ENCODE data around the gene PDZD2. TPM values are rescaled to one million over a fixed set of nuclear protein-coding genes. Genes with fewer than 3 reads are reported as not detected.

The PDZD2 gene
- polyA plus RNA-seq, 1 donor from 2014 or later: 3.1 TPM

GRCh38 chr5:31995714-31996113 lies 356.8 kb downstream of the PDZD2 start:
- no peaks in the 10 kb centered on the region for H4K20me1 ChIP-seq (ENCODE audit: insufficient read depth)
- H3K27me3 ChIP-seq (ENCODE audit: insufficient read depth, low read depth, low read length): no peaks in the 10 kb centered on the region
- H3K36me3 ChIP-seq (ENCODE audit: insufficient read depth, low read length): no peaks in the 10 kb centered on the region
- H2AFZ ChIP-seq (ENCODE audit: low read depth, low read length): no peak overlapping the region
- no peak overlapping the region for H3K4me2 ChIP-seq (ENCODE audit: low read length)
- H3F3A ChIP-seq (ENCODE audit: insufficient read depth, low read length, poor library complexity, severe bottlenecking): no peaks in the 10 kb centered on the region
- no peak overlapping the region for H3K27ac ChIP-seq (ENCODE audit: low read length)
- no peaks in the 10 kb centered on the region for H3K9me2 ChIP-seq (ENCODE audit: insufficient read depth, low read length)
- H3K4me3 ChIP-seq (ENCODE audit: low read length): no peak overlapping the region
- H3K9me3 ChIP-seq (ENCODE audit: low read length): no peaks in the 10 kb centered on the region
- no peak overlapping the region for H3K9ac ChIP-seq (ENCODE audit: low read length)
- TF ChIP-seq REST (IDR thresholded peaks at IDR 0.05; ENCODE audit: borderline replicate concordance): no peak
- TF ChIP-seq EZH2 (IDR thresholded peaks at IDR 0.05; ENCODE audit: borderline replicate concordance, insufficient read depth, low read length, poor library complexity, severe bottlenecking): no peak
- TF ChIP-seq TAF1 (IDR thresholded peaks at IDR 0.05; ENCODE audit: low read depth): no peak
- no peak for TF ChIP-seq POLR2AphosphoS5 (IDR thresholded peaks at IDR 0.05)
- TF ChIP-seq EP300 (conservative IDR thresholded peaks at IDR 0.05; ENCODE audit: poor library complexity, severe bottlenecking): no peak
- no peak for TF ChIP-seq MXI1 (conservative IDR thresholded peaks at IDR 0.05; ENCODE audit: poor library complexity, severe bottlenecking)
- TF ChIP-seq SMC3 (conservative IDR thresholded peaks at IDR 0.05; ENCODE audit: poor library complexity): no peak
- no peak for TF ChIP-seq RAD21 (conservative IDR thresholded peaks at IDR 0.05)
- TF ChIP-seq, protein P1, sequence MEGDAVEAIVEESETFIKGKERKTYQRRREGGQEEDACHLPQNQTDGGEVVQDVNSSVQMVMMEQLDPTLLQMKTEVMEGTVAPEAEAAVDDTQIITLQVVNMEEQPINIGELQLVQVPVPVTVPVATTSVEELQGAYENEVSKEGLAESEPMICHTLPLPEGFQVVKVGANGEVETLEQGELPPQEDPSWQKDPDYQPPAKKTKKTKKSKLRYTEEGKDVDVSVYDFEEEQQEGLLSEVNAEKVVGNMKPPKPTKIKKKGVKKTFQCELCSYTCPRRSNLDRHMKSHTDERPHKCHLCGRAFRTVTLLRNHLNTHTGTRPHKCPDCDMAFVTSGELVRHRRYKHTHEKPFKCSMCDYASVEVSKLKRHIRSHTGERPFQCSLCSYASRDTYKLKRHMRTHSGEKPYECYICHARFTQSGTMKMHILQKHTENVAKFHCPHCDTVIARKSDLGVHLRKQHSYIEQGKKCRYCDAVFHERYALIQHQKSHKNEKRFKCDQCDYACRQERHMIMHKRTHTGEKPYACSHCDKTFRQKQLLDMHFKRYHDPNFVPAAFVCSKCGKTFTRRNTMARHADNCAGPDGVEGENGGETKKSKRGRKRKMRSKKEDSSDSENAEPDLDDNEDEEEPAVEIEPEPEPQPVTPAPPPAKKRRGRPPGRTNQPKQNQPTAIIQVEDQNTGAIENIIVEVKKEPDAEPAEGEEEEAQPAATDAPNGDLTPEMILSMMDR (IDR thresholded peaks at IDR 0.05; ENCODE audit: poor library complexity, severe bottlenecking): no peak
- H3K79me2 ChIP-seq (replicated peaks; ENCODE audit: insufficient read depth, low read length): no peaks in the 10 kb centered on the region

GRCh38 chr5:31996909-31997308 lies 358.0 kb downstream of the PDZD2 start:
- no peak overlapping the region for H3K4me3 ChIP-seq (ENCODE audit: low read length)
- H3K36me3 ChIP-seq (ENCODE audit: insufficient read depth, low read length): no peaks in the 10 kb centered on the region
- H3K79me2 ChIP-seq (replicated peaks; ENCODE audit: insufficient read depth, low read length): no peaks in the 10 kb centered on the region
- H3K4me2 ChIP-seq (ENCODE audit: low read length): no peak overlapping the region
- no peak for TF ChIP-seq MXI1 (conservative IDR thresholded peaks at IDR 0.05; ENCODE audit: poor library complexity, severe bottlenecking)
- no peak for TF ChIP-seq POLR2AphosphoS5 (IDR thresholded peaks at IDR 0.05)
- TF ChIP-seq RAD21 (conservative IDR thresholded peaks at IDR 0.05): no peak
- TF ChIP-seq EP300 (conservative IDR thresholded peaks at IDR 0.05; ENCODE audit: poor library complexity, severe bottlenecking): no peak
- TF ChIP-seq, protein P1 (IDR thresholded peaks at IDR 0.05; ENCODE audit: poor library complexity, severe bottlenecking): no peak
- no peak for TF ChIP-seq TAF1 (IDR thresholded peaks at IDR 0.05; ENCODE audit: low read depth)
- no peak for TF ChIP-seq REST (IDR thresholded peaks at IDR 0.05; ENCODE audit: borderline replicate concordance)
- no peak for TF ChIP-seq SMC3 (conservative IDR thresholded peaks at IDR 0.05; ENCODE audit: poor library complexity)
- no peak for TF ChIP-seq EZH2 (IDR thresholded peaks at IDR 0.05; ENCODE audit: borderline replicate concordance, insufficient read depth, low read length, poor library complexity, severe bottlenecking)
- no peaks in the 10 kb centered on the region for H3K9me2 ChIP-seq (ENCODE audit: insufficient read depth, low read length)
- no peaks in the 10 kb centered on the region for H3K27me3 ChIP-seq (ENCODE audit: insufficient read depth, low read depth, low read length)
- H3K9ac ChIP-seq (ENCODE audit: low read length): no peak overlapping the region
- H2AFZ ChIP-seq (ENCODE audit: low read depth, low read length): no peak overlapping the region
- no peak overlapping the region for H3K27ac ChIP-seq (ENCODE audit: low read length)
- H3K9me3 ChIP-seq (ENCODE audit: low read length): no peaks in the 10 kb centered on the region
- H4K20me1 ChIP-seq (ENCODE audit: insufficient read depth): no peaks in the 10 kb centered on the region
- H3F3A ChIP-seq (ENCODE audit: insufficient read depth, low read length, poor library complexity, severe bottlenecking): no peaks in the 10 kb centered on the region
